Stomach smooth muscle (tissue), 2 donors: Measurements from ENCODE around the gene EN2.

ENCODE experiments used
- H3K27ac ChIP-seq: one replicate; pipeline ENCODE4 v1.7.0; 2013; ENCODE audit warnings: mild to moderate bottlenecking, low read length, inconsistent platforms
- H3K27me3 ChIP-seq, 2 donors: one replicate each; pipeline ENCODE4 v1.7.0; 2013; ENCODE audit warnings: low read length in 2 of 2; ENCODE audit not compliant: insufficient read depth in 2 of 2, control insufficient read depth in 1 of 2
- H3K36me3 ChIP-seq, 2 donors: one replicate each; pipeline ENCODE4 v1.7.0; 2013; ENCODE audit warnings: low read length in 2 of 2; ENCODE audit not compliant: control insufficient read depth in 2 of 2, insufficient read depth in 2 of 2
- H3K4me1 ChIP-seq: one replicate; pipeline ENCODE4 v1.7.0; 2013; ENCODE audit warnings: low read length; ENCODE audit not compliant: control insufficient read depth, insufficient read depth
- H3K4me3 ChIP-seq, 2 donors: one replicate each; pipeline ENCODE4 v1.7.0; 2013; ENCODE audit warnings: low read length in 2 of 2
- H3K9ac ChIP-seq, 2 donors: one replicate each; pipeline ENCODE4 v1.7.0; 2013; ENCODE audit warnings: low read length in 2 of 2, mild to moderate bottlenecking in 1 of 2
- H3K9me3 ChIP-seq, 2 donors: one replicate each; pipeline ENCODE4 v1.7.0; 2013; ENCODE audit warnings: low read length in 2 of 2; ENCODE audit not compliant: control insufficient read depth in 2 of 2
- donor health status: healthy.
- donor health status: Pancreatic carcinoma.

The EN2 gene

GRCh38 chr7:155458111-155458877, at the start of gene EN2:
TSS of gene EN2 (plus strand) at chr7:155458129. CDS start at chr7:155458378, 249 bp downstream.
- Histone ChIP-seq H3K4me1 (peaks cover 42% of the 10 kb centered on the region), H3K27me3 (peaks cover 72 to 95% of the 10 kb centered on the region in 2 donors), H3K4me3 (peak within 1 kb of the TSS; percentile 57 to 71), H3K9me3 (no peaks in the 10 kb centered on the region), H3K27ac (no peak within 1 kb of the TSS), H3K9ac (no peak within 1 kb of the TSS), H3K36me3 (no peaks in the 10 kb centered on the region)

DNA sequence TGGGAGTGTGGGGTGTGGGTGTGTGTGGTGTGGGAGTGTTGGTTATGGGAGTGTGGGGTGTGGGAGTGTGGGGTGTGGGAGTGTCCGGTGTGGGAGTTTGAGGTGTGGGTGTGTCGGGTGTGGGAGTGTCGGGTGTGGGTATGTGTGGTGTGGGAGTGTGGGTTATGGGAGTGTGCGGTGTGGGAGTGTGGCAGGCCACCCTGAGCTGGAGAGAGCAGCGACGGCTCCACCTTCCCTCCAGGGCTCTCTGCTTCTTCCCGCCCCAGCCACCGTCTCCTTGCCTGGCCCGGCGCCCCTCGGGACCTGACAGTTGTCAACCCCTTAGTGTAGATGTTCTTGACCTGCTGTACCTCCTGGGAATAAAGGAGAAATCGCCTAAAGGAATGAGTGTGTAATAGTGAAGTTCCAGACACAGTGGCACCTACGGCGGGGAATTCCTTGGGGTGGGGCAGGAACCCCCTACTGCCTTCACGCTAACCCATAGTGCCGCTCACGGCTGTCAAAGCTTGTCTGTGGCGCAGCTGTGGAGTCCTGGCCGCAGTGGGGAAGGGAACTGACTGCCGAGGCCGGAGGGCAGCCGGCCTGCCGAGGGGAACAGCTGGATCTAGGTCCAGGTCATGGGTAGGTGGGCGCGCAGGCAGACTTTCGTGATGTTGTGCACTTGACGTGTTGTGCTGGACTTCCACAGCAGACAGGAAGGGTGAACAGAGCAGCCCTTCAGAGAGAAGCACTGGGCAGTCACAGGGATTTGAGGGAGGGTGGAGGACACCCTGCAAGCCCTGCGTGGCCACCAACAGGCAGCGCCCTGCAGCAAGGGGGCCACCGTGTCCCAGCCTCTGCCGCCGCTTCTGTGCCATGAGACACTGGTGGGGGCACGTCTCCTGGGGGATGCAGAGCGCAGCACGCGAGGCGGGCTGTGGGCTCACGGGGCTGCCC, 49.0 kb upstream of the EN2 start:
- peaks cover 34 to 58% of the 10 kb centered on the region in 2 donors for H3K27me3 ChIP-seq
- H3K27ac ChIP-seq: no peak overlapping the region
- H3K4me3 ChIP-seq: no peak overlapping the region
- no peaks in the 10 kb centered on the region for H3K36me3 ChIP-seq
- no peaks in the 10 kb centered on the region for H3K4me1 ChIP-seq
- H3K9ac ChIP-seq: no peak overlapping the region
- H3K9me3 ChIP-seq: no peaks in the 10 kb centered on the region

GRCh38 chr7:155409980-155410379, 47.9 kb upstream of the EN2 start:
- Histone ChIP-seq H3K36me3 (no peaks in the 10 kb centered on the region), H3K27ac (no peak overlapping the region), H3K9me3 (no peaks in the 10 kb centered on the region), H3K4me3 (no peak overlapping the region), H3K27me3 (peaks cover 30 to 50% of the 10 kb centered on the region in 2 donors), H3K9ac (no peak overlapping the region), H3K4me1 (no peaks in the 10 kb centered on the region)

DNA sequence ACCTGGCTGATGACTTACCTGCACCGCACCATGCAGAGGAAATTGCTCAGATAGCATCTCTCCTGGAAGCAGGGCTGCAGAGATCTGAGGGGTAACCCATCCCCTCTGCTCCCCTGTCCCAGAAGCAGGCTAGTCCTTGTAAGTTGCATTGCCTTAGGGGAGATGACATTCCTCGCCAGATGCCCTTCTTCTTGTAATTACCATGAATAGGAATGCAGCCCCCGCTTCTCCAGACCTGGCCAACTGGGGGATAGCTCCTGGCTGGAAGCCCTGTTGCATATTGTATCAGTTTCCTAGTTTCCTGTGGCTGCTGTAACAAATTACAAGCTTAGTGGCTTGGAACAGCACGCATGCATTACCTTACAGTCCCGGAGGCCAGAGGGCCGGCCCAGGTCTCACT, 47.5 kb upstream of the EN2 start:
- no peaks in the 10 kb centered on the region for H3K4me1 ChIP-seq
- H3K9me3 ChIP-seq: no peaks in the 10 kb centered on the region
- no peak overlapping the region for H3K4me3 ChIP-seq
- no peaks in the 10 kb centered on the region for H3K36me3 ChIP-seq
- H3K27me3 ChIP-seq: peaks cover 28 to 45% of the 10 kb centered on the region in 2 donors
- no peak overlapping the region for H3K9ac ChIP-seq
- H3K27ac ChIP-seq: no peak overlapping the region

DNA sequence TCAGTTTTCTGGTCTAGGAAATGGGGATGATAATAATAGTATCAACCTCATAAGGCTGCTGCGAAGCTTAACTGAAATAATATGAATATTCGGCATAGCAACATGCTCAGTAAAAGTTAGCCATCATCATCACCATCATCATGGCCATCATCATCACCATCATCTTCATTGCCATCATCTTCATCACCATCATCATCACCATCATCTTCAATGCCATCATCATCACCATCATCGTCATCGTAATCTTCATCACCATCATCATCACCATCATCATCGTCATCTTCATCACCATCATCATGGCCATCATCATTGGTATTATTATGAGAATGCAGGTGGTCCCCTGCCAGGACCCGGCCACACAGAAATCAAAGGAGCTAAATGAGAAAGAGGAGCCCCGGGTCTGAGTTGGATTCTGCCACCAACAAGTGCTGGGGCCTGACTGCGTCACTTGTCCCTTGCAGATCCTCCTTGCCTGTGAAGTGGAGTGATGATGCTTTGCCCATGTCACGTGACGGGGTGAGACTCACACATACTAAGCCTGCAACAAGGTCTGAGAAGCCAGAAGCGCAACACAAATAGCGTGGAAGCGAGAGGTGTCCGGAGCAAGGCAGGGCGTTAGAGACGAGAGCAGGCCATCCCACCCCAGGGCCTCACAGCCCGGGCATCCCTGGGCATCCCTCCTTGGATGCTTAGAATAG, 46.1 kb upstream of the EN2 start:
- Histone ChIP-seq H3K27me3 (peaks cover 18 to 33% of the 10 kb centered on the region in 2 donors), H3K36me3 (no peaks in the 10 kb centered on the region), H3K9ac (no peak overlapping the region)

GRCh38 chr7:155412416-155413253, 45.3 kb upstream of the EN2 start:
- Histone ChIP-seq H3K4me3 (no peak overlapping the region), H3K9ac (no peak overlapping the region), H3K36me3 (no peaks in the 10 kb centered on the region), H3K9me3 (no peaks in the 10 kb centered on the region), H3K27ac (no peak overlapping the region), H3K4me1 (no peaks in the 10 kb centered on the region), H3K27me3 (peaks cover 18 to 33% of the 10 kb centered on the region in 2 donors)

More for the DNA sequence above, 46.1 kb upstream of the EN2 start:
- Histone ChIP-seq H3K4me1 (no peaks in the 10 kb centered on the region), H3K4me3 (no peak overlapping the region), H3K9me3 (no peaks in the 10 kb centered on the region), H3K27ac (no peak overlapping the region)

GRCh38 chr7:155414547-155415492, 43.1 kb upstream of the EN2 start:
- Histone ChIP-seq H3K36me3 (no peaks in the 10 kb centered on the region), H3K4me3 (no peak overlapping the region), H3K4me1 (no peaks in the 10 kb centered on the region), H3K27ac (no peak overlapping the region), H3K9ac (no peak overlapping the region), H3K27me3 (peaks cover 25 to 29% of the 10 kb centered on the region in 2 donors), H3K9me3 (no peaks in the 10 kb centered on the region)

DNA sequence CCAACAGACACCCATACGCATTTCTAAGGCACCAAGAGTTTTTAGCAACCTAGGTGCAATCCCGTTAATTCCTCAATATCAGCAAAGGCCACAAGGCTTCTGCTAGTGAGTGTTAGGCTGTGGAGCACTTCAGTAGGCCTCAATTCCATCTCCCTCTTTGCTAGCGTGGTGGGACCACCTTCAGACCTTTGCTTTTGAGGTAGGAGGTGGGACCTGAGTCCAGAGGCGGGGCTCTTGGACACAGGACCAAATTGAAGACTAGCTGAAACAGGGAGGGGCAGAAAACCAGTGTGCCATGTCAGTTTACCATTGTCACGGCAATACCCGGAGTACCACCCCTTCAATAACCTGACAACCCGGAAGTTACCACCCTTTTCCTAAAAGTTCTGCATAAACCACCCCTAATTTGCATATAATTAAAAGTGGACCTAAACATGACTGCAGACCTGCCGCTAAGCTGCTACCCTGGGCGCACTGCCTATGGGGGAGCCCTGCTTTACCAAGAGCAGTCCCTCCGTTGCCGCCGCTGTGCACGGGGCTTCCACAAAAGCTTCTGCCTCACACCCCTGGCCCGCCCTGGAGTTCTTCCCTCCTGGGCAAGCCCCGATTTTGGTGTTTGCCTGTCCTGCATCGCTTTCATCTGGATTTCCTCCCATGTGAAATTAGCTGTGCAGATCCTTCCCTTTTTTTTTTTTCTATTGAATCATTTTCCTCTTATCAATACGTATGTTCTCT, 41.1 kb upstream of the EN2 start:
- no peak overlapping the region for H3K9ac ChIP-seq
- H3K9me3 ChIP-seq: no peaks in the 10 kb centered on the region
- H3K27me3 ChIP-seq: peaks cover 22 to 31% of the 10 kb centered on the region in 2 donors
- no peak overlapping the region for H3K4me3 ChIP-seq
- H3K27ac ChIP-seq: no peak overlapping the region
- no peaks in the 10 kb centered on the region for H3K36me3 ChIP-seq
- no peaks in the 10 kb centered on the region for H3K4me1 ChIP-seq

DNA sequence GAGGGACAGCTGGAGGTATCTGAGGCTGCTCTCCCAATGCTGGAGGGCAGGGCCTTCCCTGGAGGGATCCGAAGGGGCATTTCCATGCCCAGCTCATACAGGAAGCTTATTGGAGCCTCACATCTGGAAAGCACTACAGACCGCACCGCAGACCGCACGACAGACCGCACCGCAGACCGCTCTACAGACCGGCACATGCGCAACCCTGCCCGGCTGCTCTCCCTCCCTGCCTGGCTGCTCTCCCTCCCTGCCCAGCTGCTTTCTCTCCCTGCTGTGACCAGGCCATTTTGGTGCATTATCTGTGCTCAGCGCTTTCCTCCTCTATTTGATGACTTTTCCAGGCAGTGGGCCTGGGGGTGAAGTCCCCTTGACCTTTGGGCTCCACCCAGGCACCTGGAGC, 39.6 kb upstream of the EN2 start:
- H3K9me3 ChIP-seq: no peaks in the 10 kb centered on the region
- H3K4me1 ChIP-seq: no peaks in the 10 kb centered on the region
- H3K4me3 ChIP-seq: no peak overlapping the region
- H3K27ac ChIP-seq: no peak overlapping the region
- no peak overlapping the region for H3K9ac ChIP-seq
- no peaks in the 10 kb centered on the region for H3K36me3 ChIP-seq
- peaks cover 14 to 22% of the 10 kb centered on the region in 2 donors for H3K27me3 ChIP-seq
